DOHH2 (cell line): ENCODE results near the gene LIAS.

Experiments used
- H3F3A ChIP-seq: fragments of 200-600 bp; sonication (generic), shearing (Covaris generic); 2 replicates; pipeline ENCODE4 v1.6.0; 2016; ENCODE audit warnings: antibody characterized with exemption, mild to moderate bottlenecking; ENCODE audit not compliant: control insufficient read depth, insufficient read depth
- H3K27ac ChIP-seq: fragments of 200-600 bp; sonication (generic); 2 replicates; pipeline ENCODE4 v1.5.1; 2014; ENCODE audit warnings: low read depth, mild to moderate bottlenecking, low read length, moderate library complexity
- H3K27me3 ChIP-seq: fragments of 200-600 bp; sonication (generic); 2 replicates; pipeline ENCODE4 v1.6.1; 2014; ENCODE audit warnings: mild to moderate bottlenecking, low read length, mixed read lengths; ENCODE audit not compliant: control insufficient read depth
- H3K36me3 ChIP-seq: fragments of 200-600 bp; sonication (generic); 2 replicates; pipeline ENCODE4 v1.6.1; 2014; ENCODE audit warnings: mild to moderate bottlenecking, low read length, moderate library complexity, mixed read lengths; ENCODE audit not compliant: control insufficient read depth
- H3K4me1 ChIP-seq: fragments of 200-600 bp; sonication (generic); 2 replicates; pipeline ENCODE4 v1.6.1; 2014; ENCODE audit warnings: mild to moderate bottlenecking, low read length, mixed read lengths; ENCODE audit not compliant: control insufficient read depth
- H3K4me2 ChIP-seq: fragments of 200-600 bp; sonication (generic); 2 replicates; pipeline ENCODE4 v1.6.0; 2014; ENCODE audit warnings: mild to moderate bottlenecking, low read length, moderate library complexity
- H3K4me3 ChIP-seq: fragments of 200-600 bp; sonication (generic); 2 replicates; pipeline ENCODE4 v1.5.1; 2014; ENCODE audit warnings: mild to moderate bottlenecking, low read length, mixed read lengths
- H3K79me2 ChIP-seq: fragments of 200-600 bp; sonication (generic); 2 replicates; pipeline ENCODE4 v1.6.1; 2014; ENCODE audit warnings: mild to moderate bottlenecking, low read length, mixed read lengths; ENCODE audit not compliant: control insufficient read depth
- H3K9me2 ChIP-seq: fragments of 200-600 bp; sonication (generic); replicated peaks from 2 replicates; pipeline ENCODE4 v1.6.1; 2014; ENCODE audit warnings: mild to moderate bottlenecking, low read length, mixed read lengths; ENCODE audit not compliant: control insufficient read depth
- H3K9me3 ChIP-seq: fragments of 200-600 bp; sonication (generic); 2 replicates; pipeline ENCODE4 v1.6.1; 2014; ENCODE audit warnings: antibody characterized with exemption, low read length, mixed read lengths; ENCODE audit not compliant: control insufficient read depth, insufficient read depth
- H4K20me1 ChIP-seq: fragments of 200-600 bp; sonication (generic); 2 replicates; pipeline ENCODE4 v1.6.0; 2014; ENCODE audit warnings: low read depth, mild to moderate bottlenecking, antibody characterized with exemption, low read length, moderate library complexity; ENCODE audit not compliant: control insufficient read depth, insufficient read depth
- CTCF ChIP-seq: fragments of 200-600 bp; sonication (generic); IDR thresholded peaks from one replicate; pipeline ENCODE4 v1.5.1; 2014; ENCODE audit warnings: antibody characterized with exemption, mild to moderate bottlenecking, low read depth, low read length; ENCODE audit not compliant: poor library complexity, severe bottlenecking
- EZH2phosphoT487 ChIP-seq: fragments of 200-600 bp; sonication (generic); IDR thresholded peaks from 2 replicates; pipeline ENCODE4 v1.6.1; 2017; ENCODE audit warnings: borderline replicate concordance, mild to moderate bottlenecking, antibody characterized with exemption, low read length, moderate library complexity, mixed read lengths

Gene LIAS

GRCh38 chr4:39480902-39481695 is 22.2 kb downstream of the LIAS start:
- H3K4me2 ChIP-seq: no peak overlapping the region
- no peak overlapping the region for H3K27ac ChIP-seq
- no peaks in the 10 kb centered on the region for H4K20me1 ChIP-seq
- 0 out of 2 replicates have a peak, but pooled peaks cover 4% of the 10 kb centered on the region for H3F3A ChIP-seq
- peaks cover 6% of the 10 kb centered on the region for H3K36me3 ChIP-seq
- peaks cover 10% of the 10 kb centered on the region for H3K4me1 ChIP-seq
- TF ChIP-seq CTCF (no peak), EZH2phosphoT487 (no peak)
- H3K27me3 ChIP-seq: no peaks in the 10 kb centered on the region
- H3K79me2 ChIP-seq: no peaks in the 10 kb centered on the region
- H3K9me2 ChIP-seq: no peaks in the 10 kb centered on the region
- H3K9me3 ChIP-seq: no peaks in the 10 kb centered on the region
- H3K4me3 ChIP-seq: no peak overlapping the region

GRCh38 chr4:39484582-39485272 is 25.9 kb downstream of the LIAS start:
- no peak for TF ChIP-seq CTCF
- TF ChIP-seq EZH2phosphoT487: no peak
- Histone ChIP-seq H3K9me3 (no peaks in the 10 kb centered on the region), H3K9me2 (no peaks in the 10 kb centered on the region), H4K20me1 (no peaks in the 10 kb centered on the region), H3K27ac (no peak overlapping the region), H3K4me3 (no peak overlapping the region), H3K36me3 (no peaks in the 10 kb centered on the region), H3K27me3 (no peaks in the 10 kb centered on the region), H3K4me1 (peaks cover 10% of the 10 kb centered on the region), H3F3A (no peaks in the 10 kb centered on the region), H3K4me2 (no peak overlapping the region), H3K79me2 (no peaks in the 10 kb centered on the region)

GRCh38 chr4:39486221-39486804 is 27.5 kb downstream of the LIAS start:
- no peak overlapping the region for H3K27ac ChIP-seq
- no peaks in the 10 kb centered on the region for H3K9me3 ChIP-seq
- peaks cover 10% of the 10 kb centered on the region for H3K4me1 ChIP-seq
- no peaks in the 10 kb centered on the region for H3K9me2 ChIP-seq
- H3K4me3 ChIP-seq: no peak overlapping the region
- TF ChIP-seq EZH2phosphoT487: no peak
- no peak for TF ChIP-seq CTCF
- no peaks in the 10 kb centered on the region for H3F3A ChIP-seq
- no peaks in the 10 kb centered on the region for H4K20me1 ChIP-seq
- H3K27me3 ChIP-seq: no peaks in the 10 kb centered on the region
- no peaks in the 10 kb centered on the region for H3K79me2 ChIP-seq
- H3K36me3 ChIP-seq: no peaks in the 10 kb centered on the region
- H3K4me2 ChIP-seq: no peak overlapping the region
